AG04450 (cell line): Measurements from ENCODE around the gene ARHGEF4. TPM values are rescaled to one million over a fixed set of nuclear protein-coding genes. Genes with fewer than 3 reads are reported as not detected.

Experiments
- CTCF ChIA-PET: fragments of 300-600, 350-600 bp; formaldehyde crosslinking; extraction: SDS; loops from one replicate; lab custom pipeline; 2022; ENCODE audit warnings: antibody characterized with exemption, inconsistent platforms; lab: Charles Lee
- POLR2A ChIA-PET: fragments of 350-600 bp; formaldehyde crosslinking; extraction: SDS; loops from one replicate; lab custom pipeline; 2021; ENCODE audit warnings: antibody characterized with exemption, inconsistent platforms; lab: Yijun Ruan, JAX
- DNase-seq: peaks from one replicate; pipeline ENCODE4 v3.0.0-alpha.2; 2011; ENCODE audit warnings: low read depth, low spot score
- H3K27ac ChIP-seq: one replicate; pipeline ENCODE4 v1.5.1; 2012; ENCODE audit warnings: low read depth, low read length, control low read depth
- H3K27me3 ChIP-seq: one replicate; pipeline ENCODE4 v1.6.0; 2012; ENCODE audit warnings: low read length; ENCODE audit not compliant: control insufficient read depth, insufficient read depth
- H3K4me3 ChIP-seq: 2 replicates; pipeline ENCODE4 v1.5.1; 2011; ENCODE audit warnings: mild to moderate bottlenecking, low read depth, low read length, control low read depth
- H3K9me3 ChIP-seq: 2 replicates; pipeline ENCODE4 v1.5.1; 2012; ENCODE audit warnings: low read length; ENCODE audit not compliant: control insufficient read depth, insufficient read depth
- polyA plus RNA-seq: library from polyadenylated mRNA; depleted of rRNA; stranded (reverse); fragments of >200 nt; gene quantifications from 2 replicates; pipeline ENCODE4 v1.2.3, GENCODE V29; 2011
- TF ChIP-seq, protein P1 (sequence below): IDR thresholded peaks from 2 replicates; pipeline ENCODE4 v1.5.1; 2011; ENCODE audit warnings: low read depth, low read length, control low read depth, inconsistent platforms

The ARHGEF4 gene
- polyA plus RNA-seq, 1 experiment: 0.95 TPM

DNA sequence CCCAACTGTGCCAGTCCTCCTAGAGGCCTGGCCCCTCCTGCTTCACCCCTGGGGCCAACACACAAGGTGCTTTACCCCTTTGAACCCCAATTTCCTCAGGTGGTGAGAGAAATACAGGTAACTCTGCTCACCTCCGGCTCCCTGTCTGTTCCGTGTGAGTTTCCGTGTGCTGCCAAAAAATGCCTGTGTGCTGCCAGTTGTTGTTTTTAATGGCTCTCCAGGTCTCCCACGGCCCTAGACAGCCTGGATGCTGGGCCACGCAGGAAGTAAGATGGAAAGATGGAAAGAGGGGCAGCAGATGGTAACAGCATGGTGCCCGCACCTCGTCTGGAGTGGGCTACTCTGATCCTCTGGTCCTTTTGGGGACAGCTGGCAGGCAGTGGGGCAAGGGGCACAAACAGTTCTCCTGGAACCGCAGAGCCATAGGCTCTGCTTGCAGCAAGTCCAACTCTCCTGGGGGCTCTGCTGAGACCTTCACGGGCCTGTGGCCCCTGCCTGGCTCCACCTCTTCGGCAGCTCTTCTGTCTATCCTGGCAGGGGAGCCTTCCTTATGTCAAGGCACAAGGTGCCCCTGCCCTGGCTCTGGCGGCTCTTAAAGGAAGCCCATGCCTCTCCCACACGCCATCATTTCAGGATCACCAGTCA lies 4.3 kb upstream of the ARHGEF4 start:
- Histone ChIP-seq H3K27ac (no peak overlapping the region), H3K27me3 (peaks cover 15% of the 10 kb centered on the region), H3K9me3 (no peaks in the 10 kb centered on the region; the same call in 1 of the 2 replicates), H3K4me3 (no peak overlapping the region)
- TF ChIP-seq, protein P1, sequence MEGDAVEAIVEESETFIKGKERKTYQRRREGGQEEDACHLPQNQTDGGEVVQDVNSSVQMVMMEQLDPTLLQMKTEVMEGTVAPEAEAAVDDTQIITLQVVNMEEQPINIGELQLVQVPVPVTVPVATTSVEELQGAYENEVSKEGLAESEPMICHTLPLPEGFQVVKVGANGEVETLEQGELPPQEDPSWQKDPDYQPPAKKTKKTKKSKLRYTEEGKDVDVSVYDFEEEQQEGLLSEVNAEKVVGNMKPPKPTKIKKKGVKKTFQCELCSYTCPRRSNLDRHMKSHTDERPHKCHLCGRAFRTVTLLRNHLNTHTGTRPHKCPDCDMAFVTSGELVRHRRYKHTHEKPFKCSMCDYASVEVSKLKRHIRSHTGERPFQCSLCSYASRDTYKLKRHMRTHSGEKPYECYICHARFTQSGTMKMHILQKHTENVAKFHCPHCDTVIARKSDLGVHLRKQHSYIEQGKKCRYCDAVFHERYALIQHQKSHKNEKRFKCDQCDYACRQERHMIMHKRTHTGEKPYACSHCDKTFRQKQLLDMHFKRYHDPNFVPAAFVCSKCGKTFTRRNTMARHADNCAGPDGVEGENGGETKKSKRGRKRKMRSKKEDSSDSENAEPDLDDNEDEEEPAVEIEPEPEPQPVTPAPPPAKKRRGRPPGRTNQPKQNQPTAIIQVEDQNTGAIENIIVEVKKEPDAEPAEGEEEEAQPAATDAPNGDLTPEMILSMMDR: no peak
- DNase-seq: no peak
- POLR2A ChIA-PET: no interaction called here
- CTCF ChIA-PET: no interaction called here

DNA sequence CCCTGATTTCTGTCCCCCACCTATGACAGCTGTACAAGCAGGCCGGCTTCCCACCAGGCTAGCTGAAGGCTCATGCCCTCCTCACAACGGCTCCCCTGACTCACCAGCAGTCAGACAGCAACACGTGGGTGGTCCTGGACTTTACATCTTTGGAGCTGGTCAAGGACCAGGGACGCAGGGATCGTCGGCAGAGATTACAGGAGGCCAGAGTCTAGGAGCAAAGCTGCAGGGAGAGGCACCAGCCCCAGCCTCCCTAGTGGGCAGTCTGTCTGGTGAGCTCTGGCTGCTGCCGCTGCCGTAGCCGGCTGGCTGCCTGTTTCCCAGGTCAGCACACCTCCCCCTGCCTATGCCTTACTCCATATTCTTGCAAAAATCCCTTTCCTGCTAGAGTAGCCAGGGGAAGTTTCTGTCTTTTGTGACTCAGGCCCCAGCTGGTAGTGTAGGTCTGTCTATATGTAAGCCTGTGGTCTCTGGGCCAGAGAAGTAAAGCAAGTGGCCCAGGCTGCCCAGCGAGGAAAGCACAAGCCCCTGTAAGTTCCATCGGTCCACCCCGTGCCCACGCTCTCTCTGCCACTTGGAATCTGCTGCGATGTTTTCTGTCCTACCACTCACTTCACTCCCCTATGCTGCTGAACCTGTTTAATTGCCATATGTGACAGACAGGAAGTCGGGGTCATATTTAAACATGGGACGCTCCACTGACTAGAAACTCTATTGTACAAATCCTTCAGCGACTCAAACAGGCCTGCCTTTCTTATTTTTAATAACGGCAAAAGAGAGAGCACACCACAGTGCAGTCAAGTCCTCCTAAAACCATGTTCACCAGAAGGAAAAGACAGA lies 2.4 kb upstream of the ARHGEF4 start:
- Histone ChIP-seq H3K27me3 (peaks cover 31% of the 10 kb centered on the region), H3K9me3 (no peaks in the 10 kb centered on the region; the same call in 1 of the 2 replicates), H3K27ac (peak overlapping the region; percentile 39), H3K4me3 (no peak overlapping the region)
- TF ChIP-seq, protein P1: no peak
- CTCF ChIA-PET: interaction anchor here (0.5 to 2.0 kb wide), 3 partner anchors 37 to 90 kb away, joined by 3 to 12 read pairs (median 6); no protein-coding TSS in a partner anchor
- POLR2A ChIA-PET: interaction anchor here (0.6 to 1.2 kb wide), 3 partner anchors 8 to 12 kb away, joined by 3 to 7 read pairs (median 3); no protein-coding TSS in a partner anchor
- DNase-seq: no peak

DNA sequence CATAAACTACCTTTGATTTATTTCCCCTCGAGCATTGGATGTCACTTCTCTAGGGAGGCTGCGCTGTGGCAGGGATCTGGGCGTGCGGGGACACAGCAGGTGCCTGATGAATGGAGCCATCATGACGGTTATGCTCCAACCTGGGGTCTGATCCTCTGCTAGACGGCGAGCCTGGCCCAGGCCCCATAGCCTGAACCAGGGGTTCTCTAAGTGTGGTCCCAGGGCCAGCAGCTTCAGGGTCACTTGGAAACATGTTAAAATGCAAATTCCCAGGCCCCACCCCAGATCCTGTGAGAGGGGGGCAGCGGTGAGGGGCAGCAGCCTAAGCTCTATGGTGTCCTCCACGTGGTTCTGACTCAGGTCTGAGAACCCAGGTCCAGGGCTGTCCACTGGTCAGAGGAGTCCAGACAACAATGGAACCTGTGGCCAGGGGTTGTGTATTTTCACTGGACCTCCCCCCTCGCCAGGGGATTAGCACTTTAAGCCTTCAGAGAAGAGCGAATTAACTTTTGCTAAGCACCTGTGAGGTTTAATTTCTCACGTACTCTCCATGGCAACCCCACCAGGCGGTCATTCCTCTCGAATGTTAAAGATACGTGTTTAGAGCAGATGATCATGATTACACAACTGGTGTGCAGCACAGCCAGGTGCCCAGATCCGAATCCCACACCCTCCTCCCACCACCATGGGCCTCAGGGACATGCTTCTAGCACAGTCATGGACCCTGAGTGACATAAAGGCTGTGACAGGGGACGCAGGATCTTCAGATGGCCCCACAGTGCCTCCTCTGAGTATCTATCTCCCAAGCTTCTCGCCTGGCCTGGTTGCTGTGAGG lies 1.6 kb upstream of the ARHGEF4 start:
- Histone ChIP-seq H3K4me3 (no peak overlapping the region), H3K27me3 (peaks cover 33% of the 10 kb centered on the region), H3K27ac (no peak overlapping the region), H3K9me3 (no peaks in the 10 kb centered on the region; the same call in 1 of the 2 replicates)
- TF ChIP-seq, protein P1: no peak
- no peak for DNase-seq
- POLR2A ChIA-PET: no interaction called here
- CTCF ChIA-PET: interaction anchor here (2.0 kb wide), 1 partner anchor 38 kb away, joined by 12 read pairs; no protein-coding TSS in a partner anchor

DNA sequence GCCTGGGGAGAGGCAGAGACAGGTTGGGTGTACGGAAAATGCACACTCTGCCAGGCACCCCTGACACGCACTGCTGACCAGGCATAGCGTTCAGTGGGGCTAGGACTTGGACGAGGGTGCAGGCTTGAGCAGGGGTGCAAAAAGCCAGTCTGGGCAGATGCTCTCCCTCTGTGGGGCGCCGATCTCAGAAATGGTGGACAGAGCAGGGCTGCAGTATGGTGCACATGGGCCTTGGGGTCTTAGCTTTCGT lies 1.0 kb upstream of the ARHGEF4 start:
- TF ChIP-seq, protein P1: no peak
- peaks cover 34% of the 10 kb centered on the region for H3K27me3 ChIP-seq
- H3K4me3 ChIP-seq: no peak overlapping the region
- DNase-seq: no peak
- ChIA-PET POLR2A (no interaction called here), CTCF (interaction anchor here (1.5 kb wide), 1 partner anchor 39 kb away, joined by 4 read pairs; no protein-coding TSS in a partner anchor)
- no peaks in the 10 kb centered on the region; the same call in 1 of the 2 replicates for H3K9me3 ChIP-seq
- no peak overlapping the region for H3K27ac ChIP-seq
